Ramos (cell line): ENCODE data around the gene SORCS2.

Source experiments
- in situ Hi-C: fragments of 300-500 bp; cut with MboI; formaldehyde crosslinking; loops from one replicate; pipeline ENCODE4 v1.14.3; 2022; ENCODE audit warnings: low sequenced_read_pairs; ENCODE audit not compliant: unreplicated experiment

The SORCS2 gene

GRCh38 chr4:7192252-7193029, at the start of gene SORCS2:
TSS of gene SORCS2 (plus strand) at chr4:7192538.
- in situ Hi-C loops: no loop called here

DNA sequence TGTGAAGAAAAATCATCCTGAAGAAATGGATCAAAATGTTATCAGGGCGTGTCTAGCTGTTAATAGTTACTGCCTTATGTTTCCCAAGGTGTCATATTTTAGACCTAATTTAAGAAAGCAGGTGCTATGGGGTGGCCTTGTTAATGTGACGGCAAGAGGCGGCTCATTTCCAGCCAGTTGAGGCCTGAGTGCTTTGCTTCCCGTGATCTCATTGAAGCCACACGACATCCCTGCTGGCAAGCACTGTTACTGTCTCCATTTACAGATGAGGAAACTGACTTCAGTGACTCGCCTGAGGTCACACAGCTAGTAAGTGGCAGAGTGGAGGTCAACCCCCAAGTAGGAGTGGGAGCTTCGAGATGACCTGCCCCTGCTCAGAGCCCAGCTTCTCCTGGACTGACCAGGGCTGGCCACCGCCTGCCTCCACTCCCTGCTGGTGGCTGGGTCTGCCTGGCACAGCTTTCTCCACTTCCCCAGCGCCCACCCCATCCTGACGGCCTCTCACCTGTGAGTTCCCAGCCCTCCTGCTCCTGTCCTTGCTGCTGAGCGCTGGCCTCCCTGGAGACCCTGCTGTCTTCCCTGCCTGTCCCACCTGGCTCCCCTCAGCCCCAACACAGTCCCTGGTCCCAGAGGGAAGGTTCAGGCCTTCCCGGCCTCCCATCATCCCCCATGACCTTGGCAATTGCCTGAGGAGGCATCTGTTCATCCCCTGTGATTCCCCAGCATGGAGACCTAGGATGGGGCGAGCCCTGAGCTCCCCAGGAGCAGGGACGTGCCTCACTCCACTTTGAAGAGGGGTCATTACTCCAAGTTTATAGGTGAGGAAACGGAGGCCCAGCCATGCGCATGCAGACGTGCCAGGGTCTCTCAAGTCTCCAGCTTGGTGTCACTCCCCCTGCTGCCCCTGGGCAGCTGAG, 47.7 kb upstream of the SORCS2 start:
- in situ Hi-C loops: no loop called here

DNA sequence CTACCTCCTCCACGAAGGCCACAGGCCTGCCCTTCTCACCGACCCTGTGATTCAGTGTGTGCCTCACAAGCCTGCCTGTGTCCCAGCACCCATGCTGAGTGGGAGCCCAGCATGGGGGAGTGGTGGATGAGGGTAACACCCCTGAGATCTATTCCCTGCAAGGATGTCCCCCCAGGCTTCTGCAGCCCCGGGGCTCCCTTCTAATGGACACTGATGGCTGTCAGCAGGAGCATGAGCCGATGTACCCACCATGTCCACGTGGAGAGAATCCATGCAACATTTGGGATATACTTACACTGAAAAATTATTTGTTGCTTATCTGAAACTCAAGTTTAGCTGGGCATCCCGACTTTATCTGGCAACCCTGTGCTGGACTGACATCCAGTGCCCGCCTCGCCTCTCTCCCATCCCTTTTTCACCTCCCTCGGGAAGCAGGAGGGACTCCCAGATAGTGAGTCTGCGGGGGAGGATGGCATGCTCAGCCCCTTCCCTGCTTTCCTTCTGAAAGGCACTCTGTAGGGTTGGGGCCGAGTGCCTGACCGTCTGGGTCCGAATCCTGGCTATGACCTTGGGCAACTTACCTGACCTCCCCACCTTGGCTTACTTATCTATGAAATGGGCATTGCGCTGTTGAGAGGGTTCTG, 46.9 kb upstream of the SORCS2 start:
- in situ Hi-C loops: no loop called here

DNA sequence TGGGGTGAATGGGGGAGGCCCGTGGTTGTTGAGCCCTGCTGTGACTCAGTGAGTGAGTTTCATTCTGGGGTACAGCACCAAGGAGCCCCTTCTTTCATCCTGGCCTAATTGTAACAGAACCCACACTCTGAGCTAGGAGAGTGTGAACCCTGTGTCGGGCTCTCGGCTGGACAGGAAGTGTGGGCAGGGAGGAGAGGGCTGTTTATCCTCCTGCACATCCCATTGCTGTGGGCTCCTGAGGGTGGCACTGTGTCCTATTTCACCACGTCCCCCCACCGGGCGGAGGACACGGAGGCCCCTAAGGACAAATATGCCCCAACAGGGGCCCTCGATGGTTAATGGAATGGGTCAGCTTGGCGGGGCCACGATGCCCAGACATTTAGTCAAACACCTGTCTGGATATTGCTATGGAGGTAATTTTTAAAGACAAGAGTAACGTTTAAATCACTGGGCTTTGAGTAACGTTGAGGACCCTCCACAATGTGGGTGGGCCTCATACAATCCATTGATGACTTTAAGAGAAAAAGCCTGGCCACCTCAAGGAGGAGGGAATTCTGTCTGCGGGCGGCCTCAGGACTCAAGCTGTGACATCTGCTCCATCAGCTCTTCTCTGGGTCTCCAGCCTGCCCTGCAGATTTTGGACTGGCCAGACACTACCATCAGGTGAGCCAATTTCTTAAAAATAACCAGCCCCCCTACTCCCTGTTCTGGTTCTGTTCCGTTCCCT, 46.1 kb upstream of the SORCS2 start:
- in situ Hi-C loops: no loop called here

DNA sequence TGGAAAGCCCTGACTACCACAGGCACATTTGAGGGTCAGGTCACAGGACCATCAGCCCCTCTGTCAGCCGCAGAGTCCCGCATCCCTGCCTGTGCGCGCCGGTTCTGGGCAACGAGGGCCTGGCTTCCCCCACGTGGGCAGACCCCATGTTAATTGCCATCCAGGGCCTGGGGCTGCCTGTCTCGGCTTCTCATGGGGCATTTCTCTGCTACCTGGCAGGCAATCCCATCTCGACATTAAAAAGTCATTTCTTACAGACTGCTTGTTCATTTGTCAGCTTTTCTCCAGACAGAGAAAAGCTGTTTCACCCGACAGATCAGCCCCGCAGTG, 45.6 kb upstream of the SORCS2 start:
- in situ Hi-C loops: no loop called here

DNA sequence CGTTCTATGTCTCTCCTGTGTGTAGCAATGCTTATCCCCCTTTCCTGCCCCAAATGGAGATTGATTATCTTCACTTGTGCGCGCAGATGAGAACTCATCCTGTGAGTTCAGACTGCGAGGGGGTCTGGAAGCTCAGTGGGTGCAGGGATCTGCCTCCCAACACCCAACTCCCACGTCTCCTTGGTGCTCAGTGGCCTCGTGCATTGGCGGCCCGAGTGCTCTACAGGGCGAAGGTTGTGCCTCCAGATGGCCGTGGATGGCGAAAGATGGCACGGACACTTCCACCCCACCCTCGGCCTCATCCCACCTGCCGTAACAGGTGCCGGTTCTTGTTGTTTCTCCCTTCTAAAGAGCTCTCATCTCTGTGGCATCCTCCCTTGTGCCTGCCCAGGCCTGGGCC, 45.1 kb upstream of the SORCS2 start:
- in situ Hi-C loops: no loop called here

GRCh38 chr4:7147661-7148310, 44.6 kb upstream of the SORCS2 start:
- in situ Hi-C loops: no loop called here

DNA sequence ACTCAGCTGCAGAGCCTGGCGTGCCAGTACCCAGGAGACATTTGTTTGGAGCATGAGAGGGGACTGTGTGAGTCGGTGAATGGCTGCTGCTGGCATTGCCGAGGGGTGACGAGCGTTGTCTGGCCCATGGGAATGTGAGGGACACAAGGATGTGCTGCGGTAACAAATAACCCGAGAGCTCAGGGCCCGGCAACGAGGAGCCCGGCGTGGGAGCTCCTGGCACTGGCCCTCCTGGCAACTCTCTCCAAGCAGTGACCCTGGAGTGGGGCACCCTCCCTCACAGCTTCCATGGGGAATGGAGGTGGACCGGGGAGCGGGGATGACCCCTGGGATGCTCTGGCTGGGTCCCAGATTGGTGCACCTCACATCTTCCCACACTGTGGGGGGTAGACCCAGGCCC, 44.0 kb upstream of the SORCS2 start:
- in situ Hi-C loops: no loop called here

- in situ Hi-C loops: no loop called here
These were observed 42.2 kb upstream of the SORCS2 start for GRCh38 chr4:7150036-7150635.

- in situ Hi-C loops: no loop called here
These were observed 40.6 kb upstream of the SORCS2 start for GRCh38 chr4:7151668-7152227.

GRCh38 chr4:7153711-7154110, 38.6 kb upstream of the SORCS2 start:
- in situ Hi-C loops: no loop called here

DNA sequence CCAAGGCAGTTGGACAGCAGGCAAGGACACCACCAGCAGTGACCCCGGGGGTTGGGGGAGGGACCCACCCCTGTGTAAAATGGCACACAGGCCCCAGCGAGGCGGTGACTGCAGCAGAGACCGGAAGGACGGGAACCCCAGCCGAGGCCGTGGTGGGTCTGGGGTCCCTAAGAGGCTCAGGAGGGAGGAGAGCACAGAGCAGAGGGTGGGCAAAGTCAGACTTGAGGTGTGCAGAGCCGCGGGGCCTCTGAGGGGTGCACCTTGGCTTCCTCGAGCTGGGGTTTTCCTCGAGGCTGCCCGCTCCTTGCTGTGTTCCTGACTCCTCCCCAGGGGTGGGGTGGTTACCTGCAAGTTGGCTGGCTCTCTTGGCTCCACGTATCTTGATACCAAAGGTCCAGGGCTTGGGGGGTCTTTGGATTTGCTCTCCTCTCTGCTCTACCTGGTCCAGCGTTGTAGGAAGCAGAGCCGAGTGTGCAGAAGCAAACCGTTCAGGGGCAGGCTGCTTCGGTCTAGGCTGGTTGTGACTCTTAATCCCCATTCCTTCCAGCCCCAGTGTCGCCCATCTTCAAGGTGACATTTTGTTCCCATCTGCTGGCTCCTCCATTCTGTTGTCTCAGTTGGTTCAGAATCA, 37.9 kb upstream of the SORCS2 start:
- in situ Hi-C loops: no loop called here

DNA sequence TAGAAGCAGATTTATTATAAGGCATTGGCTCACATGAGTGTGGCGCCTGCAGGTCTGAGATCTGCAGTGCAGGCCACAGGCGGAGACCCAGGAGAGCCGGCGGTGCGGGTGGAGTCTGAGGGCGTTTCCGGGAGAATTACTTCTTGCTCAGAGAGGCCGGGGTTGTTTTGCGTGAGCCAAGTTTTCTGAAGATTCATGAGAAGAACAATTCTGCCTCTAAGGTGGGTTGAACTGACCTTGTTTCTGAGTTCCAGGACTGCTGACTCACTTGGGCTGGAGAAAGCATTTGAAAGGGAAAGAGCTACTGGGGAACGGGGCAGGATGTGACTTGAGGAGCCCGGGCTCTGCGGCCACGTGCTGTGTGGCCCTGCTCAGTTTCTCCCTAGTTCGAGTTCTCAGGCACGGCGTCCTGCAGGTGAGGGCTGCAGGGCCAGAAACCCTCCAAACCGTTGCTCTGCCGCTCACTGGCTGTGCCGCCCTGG, 36.7 kb upstream of the SORCS2 start:
- in situ Hi-C loops: no loop called here

GRCh38 chr4:7156328-7156727, 36.0 kb upstream of the SORCS2 start:
- in situ Hi-C loops: no loop called here

DNA sequence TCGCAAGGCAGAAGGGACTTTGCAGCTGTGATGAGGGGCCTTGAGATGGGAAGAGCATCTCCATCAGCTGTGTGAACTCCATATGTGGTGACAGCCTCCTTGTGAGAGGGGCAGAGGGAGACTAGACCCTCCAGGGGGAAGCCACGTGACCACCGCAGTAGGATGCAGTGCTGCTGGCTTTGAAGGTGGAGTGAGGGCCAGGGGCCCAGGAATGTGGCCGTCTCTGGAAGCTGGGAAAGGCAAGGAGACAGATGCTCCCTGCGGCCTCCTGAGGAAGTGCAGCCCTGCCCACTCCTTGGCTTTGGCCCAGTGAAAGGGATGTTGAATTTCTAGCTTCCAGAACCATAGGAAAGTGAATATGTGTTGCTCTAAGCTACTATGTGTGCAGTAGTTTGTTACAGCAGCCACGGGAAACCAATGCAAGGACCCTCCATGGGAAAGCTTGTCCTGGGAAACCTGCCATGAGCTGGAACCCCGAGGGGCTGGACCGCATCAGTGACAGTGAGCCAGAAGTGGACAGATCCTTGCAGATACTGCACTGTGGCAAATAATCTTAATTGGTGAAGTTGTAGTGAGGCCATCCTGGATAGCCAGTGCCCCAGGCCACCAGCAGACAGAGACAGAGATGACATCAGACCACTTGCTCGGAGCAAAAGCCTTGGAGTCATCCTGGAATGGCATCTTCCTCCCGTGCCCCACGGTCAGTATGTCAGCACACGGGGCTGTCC, 35.4 kb upstream of the SORCS2 start:
- in situ Hi-C loops: no loop called here

GRCh38 chr4:7157666-7158065, 34.7 kb upstream of the SORCS2 start:
- in situ Hi-C loops: no loop called here

DNA sequence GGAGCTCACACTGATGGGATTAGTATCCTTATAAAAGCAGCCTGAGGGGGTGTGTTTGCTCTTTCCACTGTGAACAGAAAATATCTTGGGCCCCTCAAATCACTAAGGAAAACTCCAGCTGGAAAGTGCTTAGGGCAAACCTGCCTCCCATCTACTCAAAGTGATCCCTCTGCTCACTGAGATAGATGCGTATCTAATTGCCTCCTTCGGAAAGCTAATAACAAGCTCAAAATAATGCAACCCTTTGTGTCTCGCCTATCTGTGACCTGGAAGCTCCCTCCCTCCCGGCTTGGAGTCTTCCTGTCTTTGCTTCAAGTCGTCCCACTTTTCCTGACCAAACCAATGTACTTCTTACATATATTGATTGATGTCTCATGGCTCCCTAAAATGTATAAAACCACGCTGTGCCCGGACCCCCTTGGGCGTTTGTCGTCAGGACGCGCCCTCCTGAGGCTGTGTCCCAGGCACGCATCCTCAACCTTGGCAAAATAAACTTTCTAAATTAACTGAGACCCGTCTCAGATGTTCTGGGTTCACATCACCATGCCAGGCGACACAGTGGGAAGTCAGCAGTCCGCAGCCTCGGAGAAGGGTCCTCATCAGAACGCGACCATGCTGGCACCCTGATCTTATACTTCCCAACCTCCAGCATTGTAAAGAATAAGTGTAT, 34.1 kb upstream of the SORCS2 start:
- in situ Hi-C loops: no loop called here
